Measurements from ENCODE around the gene ACOX2.
A peak's percentile ranks its signal among the peaks of the same experiment; 100 is the strongest.

The ACOX2 gene

DNA sequence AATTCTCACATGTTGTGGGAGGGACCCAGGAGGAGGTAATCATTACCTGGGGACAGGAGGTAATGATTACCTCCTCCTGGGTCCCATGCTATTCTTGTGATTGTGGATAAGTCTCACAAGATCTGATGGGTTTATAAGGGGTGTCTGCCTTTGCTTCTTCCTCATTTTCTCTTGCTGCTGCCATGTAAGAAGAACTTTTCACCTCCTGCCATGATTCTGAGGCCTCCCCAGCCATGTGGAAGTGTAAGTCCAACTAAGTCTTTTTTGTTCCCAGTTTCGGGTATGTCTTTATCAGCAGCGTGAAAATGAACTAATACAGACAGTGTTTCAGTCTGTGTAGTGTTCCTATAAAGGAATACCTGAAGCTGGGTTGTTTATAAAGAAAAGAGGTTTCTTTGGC is 58.2 kb downstream of the ACOX2 start:
- Histone ChIP-seq H3K36me3 (ENCODE audit: insufficient read depth, low read length) (no peaks in the 10 kb centered on the region), H3K27me3 (ENCODE audit: control insufficient read depth, insufficient read depth, low read length) (no peaks in the 10 kb centered on the region), H3K9me3 (replicated peaks; ENCODE audit: low read length) (no peaks in the 10 kb centered on the region), H3K4me1 (ENCODE audit: control insufficient read depth, insufficient read depth, low read length) (peaks cover 10% of the 10 kb centered on the region), H3K4me3 (ENCODE audit: low read length) (no peak overlapping the region), H3K9ac (ENCODE audit: low read depth, low read length) (no peak overlapping the region), H3K4me2 (ENCODE audit: low read length) (no peak overlapping the region)

DNA sequence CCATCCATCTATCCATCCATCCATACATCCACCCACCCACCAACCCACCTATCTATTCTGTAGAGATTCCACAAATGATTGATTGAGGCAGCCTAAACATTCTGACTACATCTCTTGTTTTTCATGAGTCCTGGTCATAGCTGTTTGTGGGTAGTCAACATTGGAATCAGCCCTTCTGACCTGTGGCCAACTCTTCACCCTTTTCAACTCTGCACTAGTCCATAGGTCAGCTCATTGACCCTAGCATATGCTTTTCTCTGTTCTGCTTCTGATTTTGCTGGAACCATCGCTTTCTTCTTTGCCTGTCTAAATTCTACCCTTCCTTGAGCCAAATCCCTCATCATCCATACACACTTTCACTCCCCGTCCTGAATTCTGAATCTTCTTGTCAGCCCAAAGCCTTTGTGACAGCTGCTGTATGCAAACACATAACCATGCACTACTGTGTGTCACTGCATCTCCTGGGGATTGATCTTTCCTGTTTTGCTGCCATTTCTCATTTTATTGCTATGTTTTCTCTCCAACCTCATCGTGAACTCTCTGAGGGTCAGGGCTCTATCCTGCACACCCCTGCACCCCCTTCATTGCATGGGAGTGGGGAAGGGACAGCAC is 61.9 kb downstream of the ACOX2 start:
- Histone ChIP-seq H3K27me3 (ENCODE audit: control insufficient read depth, insufficient read depth, low read length) (no peaks in the 10 kb centered on the region), H3K4me1 (ENCODE audit: control insufficient read depth, insufficient read depth, low read length) (peaks cover 27% of the 10 kb centered on the region), H3K4me2 (ENCODE audit: low read length) (no peak overlapping the region), H3K9me3 (replicated peaks; ENCODE audit: low read length) (no peaks in the 10 kb centered on the region), H3K4me3 (ENCODE audit: low read length) (no peak overlapping the region), H3K36me3 (ENCODE audit: insufficient read depth, low read length) (no peaks in the 10 kb centered on the region), H3K9ac (ENCODE audit: low read depth, low read length) (no peak overlapping the region)

DNA sequence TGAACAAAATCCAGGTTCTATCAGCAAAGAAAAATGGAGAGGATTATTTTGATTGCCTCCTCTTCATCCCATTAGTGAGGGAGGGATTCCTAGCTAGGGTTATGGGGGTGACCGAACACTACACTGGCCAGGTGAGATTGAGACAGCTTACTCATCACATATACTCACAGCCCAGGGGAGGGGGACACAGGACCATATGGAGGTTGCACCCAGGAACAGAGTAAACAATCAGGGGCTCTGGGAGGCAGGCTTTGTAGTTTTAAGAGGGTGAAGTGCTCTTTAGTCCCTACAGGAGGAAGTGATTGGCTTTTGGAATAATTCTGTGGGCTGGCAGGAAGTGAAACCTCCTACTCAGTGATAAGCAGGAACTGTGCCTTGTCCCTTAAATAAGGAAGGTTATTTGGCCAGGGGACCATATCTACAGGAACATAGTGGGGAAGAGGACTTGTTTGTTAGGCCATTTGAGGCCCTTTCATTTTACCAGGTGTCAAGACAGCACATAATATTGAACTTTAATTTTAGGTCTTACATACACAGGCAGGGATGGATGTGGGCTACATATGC is 62.6 kb downstream of the ACOX2 start:
- peaks cover 27% of the 10 kb centered on the region for H3K4me1 ChIP-seq (ENCODE audit: control insufficient read depth, insufficient read depth, low read length)
- H3K4me3 ChIP-seq (ENCODE audit: low read length), result no peak overlapping the region
- H3K36me3 ChIP-seq (ENCODE audit: insufficient read depth, low read length), result no peaks in the 10 kb centered on the region
- no peaks in the 10 kb centered on the region for H3K9me3 ChIP-seq (replicated peaks; ENCODE audit: low read length)
- no peak overlapping the region for H3K9ac ChIP-seq (ENCODE audit: low read depth, low read length)
- H3K27me3 ChIP-seq (ENCODE audit: control insufficient read depth, insufficient read depth, low read length), result no peaks in the 10 kb centered on the region
- H3K4me2 ChIP-seq (ENCODE audit: low read length), result no peak overlapping the region

DNA sequence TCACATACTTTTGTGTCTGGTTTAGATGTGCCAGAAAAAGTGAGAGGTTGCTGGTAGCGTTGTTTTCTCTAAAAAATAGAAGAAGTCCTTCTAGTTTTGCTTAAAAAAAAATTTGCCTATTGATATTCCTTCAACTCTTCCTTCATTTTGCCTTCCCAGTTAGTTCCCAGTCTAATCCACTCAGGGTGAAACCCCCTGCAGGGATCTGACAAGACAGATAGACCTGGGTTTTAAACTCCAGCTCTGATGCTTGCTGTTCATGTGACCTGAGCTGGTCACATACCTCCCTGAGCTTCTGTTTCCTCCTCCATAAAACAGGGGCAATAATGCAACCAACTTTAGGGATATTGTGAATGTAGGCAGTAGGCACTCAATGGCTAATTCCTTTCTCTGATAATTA is 63.7 kb downstream of the ACOX2 start:
- H3K9ac ChIP-seq (ENCODE audit: low read depth, low read length), result no peak overlapping the region
- H3K4me3 ChIP-seq (ENCODE audit: low read length), result no peak overlapping the region
- H3K4me2 ChIP-seq (ENCODE audit: low read length), result no peak overlapping the region
- peaks cover 27% of the 10 kb centered on the region for H3K4me1 ChIP-seq (ENCODE audit: control insufficient read depth, insufficient read depth, low read length)
- H3K9me3 ChIP-seq (replicated peaks; ENCODE audit: low read length), result no peaks in the 10 kb centered on the region
- H3K27me3 ChIP-seq (ENCODE audit: control insufficient read depth, insufficient read depth, low read length), result no peaks in the 10 kb centered on the region
- no peaks in the 10 kb centered on the region for H3K36me3 ChIP-seq (ENCODE audit: insufficient read depth, low read length)

GRCh38 chr3:58471025-58471887 is 65.7 kb downstream of the ACOX2 start:
- no peaks in the 10 kb centered on the region for H3K27me3 ChIP-seq (ENCODE audit: control insufficient read depth, insufficient read depth, low read length)
- peak overlapping the region; percentile 13 for H3K9ac ChIP-seq (ENCODE audit: low read depth, low read length)
- no peaks in the 10 kb centered on the region for H3K9me3 ChIP-seq (replicated peaks; ENCODE audit: low read length)
- H3K4me2 ChIP-seq (ENCODE audit: low read length), result peak overlapping the region; percentile 43
- H3K4me3 ChIP-seq (ENCODE audit: low read length), result peak overlapping the region; percentile 12
- H3K36me3 ChIP-seq (ENCODE audit: insufficient read depth, low read length), result no peaks in the 10 kb centered on the region
- H3K4me1 ChIP-seq (ENCODE audit: control insufficient read depth, insufficient read depth, low read length), result peaks cover 27% of the 10 kb centered on the region

- Histone ChIP-seq H3K4me1 (ENCODE audit: control insufficient read depth, insufficient read depth, low read length) (peaks cover 27% of the 10 kb centered on the region), H3K4me2 (ENCODE audit: low read length) (peak overlapping the region; percentile 43), H3K4me3 (ENCODE audit: low read length) (no peak overlapping the region), H3K9me3 (replicated peaks; ENCODE audit: low read length) (no peaks in the 10 kb centered on the region), H3K27me3 (ENCODE audit: control insufficient read depth, insufficient read depth, low read length) (no peaks in the 10 kb centered on the region), H3K9ac (ENCODE audit: low read depth, low read length) (no peak overlapping the region), H3K36me3 (ENCODE audit: insufficient read depth, low read length) (no peaks in the 10 kb centered on the region)
Measured at GRCh38 chr3:58470363-58471024, 66.5 kb downstream of the ACOX2 start.

DNA sequence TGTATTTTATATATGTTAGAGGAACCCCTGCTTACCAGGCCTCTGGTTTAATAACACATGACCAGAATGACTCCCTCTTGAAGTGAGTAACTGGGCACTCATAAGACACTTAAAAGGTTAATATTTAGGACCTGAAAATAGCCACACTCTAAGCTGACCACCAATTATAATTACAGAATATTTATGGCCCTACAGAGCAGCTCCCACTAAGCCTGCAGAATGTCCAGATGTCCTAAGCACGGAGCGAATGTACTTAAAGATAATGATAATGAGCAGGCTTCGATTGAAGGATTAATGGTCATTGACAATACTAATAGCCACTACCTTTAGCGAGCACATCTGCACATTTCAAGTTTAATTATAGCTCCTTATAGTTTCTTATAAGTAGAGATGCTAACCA is 67.9 kb downstream of the ACOX2 start:
- no peak overlapping the region for H3K9ac ChIP-seq (ENCODE audit: low read depth, low read length)
- H3K27me3 ChIP-seq (ENCODE audit: control insufficient read depth, insufficient read depth, low read length), result no peaks in the 10 kb centered on the region
- H3K9me3 ChIP-seq (replicated peaks; ENCODE audit: low read length), result no peaks in the 10 kb centered on the region
- peaks cover 18% of the 10 kb centered on the region for H3K4me1 ChIP-seq (ENCODE audit: control insufficient read depth, insufficient read depth, low read length)
- H3K4me2 ChIP-seq (ENCODE audit: low read length), result no peak overlapping the region
- no peak overlapping the region for H3K4me3 ChIP-seq (ENCODE audit: low read length)
- no peaks in the 10 kb centered on the region for H3K36me3 ChIP-seq (ENCODE audit: insufficient read depth, low read length)

- Histone ChIP-seq H3K9ac (ENCODE audit: low read depth, low read length) (no peak overlapping the region), H3K4me3 (ENCODE audit: low read length) (no peak overlapping the region), H3K9me3 (replicated peaks; ENCODE audit: low read length) (no peaks in the 10 kb centered on the region), H3K27me3 (ENCODE audit: control insufficient read depth, insufficient read depth, low read length) (no peaks in the 10 kb centered on the region), H3K4me1 (ENCODE audit: control insufficient read depth, insufficient read depth, low read length) (peaks cover 31% of the 10 kb centered on the region), H3K36me3 (ENCODE audit: insufficient read depth, low read length) (no peaks in the 10 kb centered on the region), H3K4me2 (ENCODE audit: low read length) (no peak overlapping the region)
Measured at GRCh38 chr3:58466899-58467563, 70.0 kb downstream of the ACOX2 start.

GRCh38 chr3:58464866-58465265 is 72.1 kb downstream of the ACOX2 start:
- H3K9me3 ChIP-seq (replicated peaks; ENCODE audit: low read length), result no peaks in the 10 kb centered on the region
- H3K4me1 ChIP-seq (ENCODE audit: control insufficient read depth, insufficient read depth, low read length), result peaks cover 14% of the 10 kb centered on the region
- H3K36me3 ChIP-seq (ENCODE audit: insufficient read depth, low read length), result no peaks in the 10 kb centered on the region
- H3K4me3 ChIP-seq (ENCODE audit: low read length), result no peak overlapping the region
- H3K27me3 ChIP-seq (ENCODE audit: control insufficient read depth, insufficient read depth, low read length), result no peaks in the 10 kb centered on the region
- no peak overlapping the region for H3K4me2 ChIP-seq (ENCODE audit: low read length)
- no peak overlapping the region for H3K9ac ChIP-seq (ENCODE audit: low read depth, low read length)

GRCh38 chr3:58463942-58464271 is 73.1 kb downstream of the ACOX2 start:
- Histone ChIP-seq H3K36me3 (ENCODE audit: insufficient read depth, low read length) (no peaks in the 10 kb centered on the region), H3K9ac (ENCODE audit: low read depth, low read length) (no peak overlapping the region), H3K4me1 (ENCODE audit: control insufficient read depth, insufficient read depth, low read length) (peaks cover 14% of the 10 kb centered on the region), H3K4me3 (ENCODE audit: low read length) (peak overlapping the region; percentile 27), H3K9me3 (replicated peaks; ENCODE audit: low read length) (no peaks in the 10 kb centered on the region), H3K4me2 (ENCODE audit: low read length) (peak overlapping the region; percentile 59), H3K27me3 (ENCODE audit: control insufficient read depth, insufficient read depth, low read length) (no peaks in the 10 kb centered on the region)

Data from skeletal muscle satellite cell (primary cell).